GM19035 (cell line): ENCODE data around the gene LRRN2.
"Not testable (repeated sequence)": the region's sequence is repeated elsewhere in the genome, so short reads cannot be mapped to it uniquely, and the experiment has no call there.

Experiments used
- ATAC-seq: cut with Tn5 transposase; IDR thresholded peaks from one replicate; pipeline ENCODE4 v1.9.1; 2021; ENCODE audit not compliant: unreplicated experiment

Gene LRRN2

DNA sequence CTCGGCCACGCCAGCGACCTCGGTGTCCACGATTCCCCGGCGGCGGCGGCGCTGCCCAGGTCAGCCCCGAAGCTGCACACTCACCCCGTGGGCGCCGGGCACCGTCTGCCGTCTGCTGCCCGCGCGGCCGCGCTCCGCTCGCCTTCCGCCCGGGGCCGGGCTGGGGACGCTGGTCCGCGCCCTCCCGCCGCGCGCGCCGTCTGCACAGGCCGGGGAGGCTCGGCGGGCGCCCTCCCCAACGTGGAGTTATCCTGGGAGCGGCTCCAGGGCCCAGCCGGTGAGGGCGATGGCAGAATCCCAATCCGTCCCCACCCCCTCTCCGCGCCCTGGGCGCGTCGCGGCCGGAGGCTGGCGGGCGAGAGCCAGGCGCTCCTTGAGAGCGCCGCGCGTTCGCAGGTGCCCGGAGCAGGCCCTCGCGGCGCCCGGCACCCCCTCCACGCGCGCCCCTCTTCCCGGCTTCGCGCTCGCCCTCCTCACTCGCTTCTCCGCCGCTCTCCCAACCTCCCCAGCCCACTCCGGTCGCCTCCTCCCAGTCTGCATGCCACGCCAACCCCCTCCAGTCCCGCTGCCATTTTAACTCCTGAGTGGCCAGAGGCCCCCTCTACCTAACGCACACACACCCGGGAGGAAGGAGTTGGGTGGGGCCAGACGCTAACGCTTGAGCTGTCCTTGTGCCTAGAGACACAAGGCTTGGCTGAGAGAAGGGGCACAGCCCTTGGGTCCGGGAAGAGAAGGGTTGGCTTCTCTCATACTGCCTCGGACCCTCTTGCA, at the start of gene LRRN2:
Gene LRRN2 (minus strand): TSS at position 503 of the 771 bp plus-strand sequence. CDS start 65,746 bp downstream, outside the sequence.
- ATAC-seq: no peak

DNA sequence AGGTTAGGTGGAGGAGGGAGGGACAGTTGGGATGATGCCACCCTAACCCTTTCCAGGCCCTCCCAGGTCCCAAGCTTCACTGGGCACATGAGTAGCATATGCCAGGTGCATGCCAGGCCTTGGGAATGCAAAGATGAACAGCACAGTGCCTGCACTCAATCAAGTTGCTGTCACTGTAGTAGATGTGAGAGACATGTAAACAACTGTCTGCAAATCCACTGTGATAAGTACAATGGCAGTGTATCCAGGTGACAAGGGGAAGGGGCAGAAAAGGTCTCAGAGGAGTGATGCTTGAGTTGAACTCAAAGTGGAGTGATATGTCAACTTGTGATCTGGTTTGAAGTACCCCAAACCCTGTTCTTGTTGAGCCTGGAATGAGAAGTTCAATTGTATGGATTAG, 49.5 kb upstream of the LRRN2 start:
- ATAC-seq: no peak

DNA sequence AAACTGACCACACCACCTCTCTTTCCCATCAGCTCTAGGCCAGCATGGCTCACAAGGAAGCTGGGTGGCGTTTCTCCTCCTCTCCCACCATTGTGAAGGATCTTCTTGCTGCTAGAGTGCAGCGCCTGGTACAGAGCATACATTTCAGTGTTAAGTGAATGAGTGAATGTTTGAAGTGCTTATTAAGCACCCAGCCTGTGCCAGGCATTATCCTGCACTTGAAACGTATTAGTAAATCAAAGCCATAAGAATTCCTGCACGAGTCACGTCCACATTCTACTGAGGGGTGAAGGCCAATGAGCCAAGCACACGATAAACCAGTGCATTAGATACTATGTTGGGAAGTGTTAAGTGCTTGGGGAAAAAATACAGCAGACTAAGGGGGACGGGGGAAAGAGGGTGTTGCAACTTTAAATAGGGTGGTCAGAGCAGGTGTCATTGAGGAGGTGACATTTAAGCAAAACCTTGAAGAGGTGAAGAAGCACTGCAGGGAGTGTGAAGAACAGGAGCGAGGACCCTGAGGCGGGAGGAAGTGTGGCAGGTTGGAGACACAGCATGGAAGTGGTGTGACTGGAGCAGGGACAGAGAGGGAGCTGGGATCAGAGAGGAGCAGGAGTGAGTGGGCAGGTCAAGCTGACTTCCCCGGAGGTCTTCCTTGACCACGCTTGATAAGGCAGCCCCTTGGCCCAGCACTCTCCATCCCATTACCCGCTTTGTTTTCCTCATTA, 48.5 kb upstream of the LRRN2 start:
- no peak for ATAC-seq

DNA sequence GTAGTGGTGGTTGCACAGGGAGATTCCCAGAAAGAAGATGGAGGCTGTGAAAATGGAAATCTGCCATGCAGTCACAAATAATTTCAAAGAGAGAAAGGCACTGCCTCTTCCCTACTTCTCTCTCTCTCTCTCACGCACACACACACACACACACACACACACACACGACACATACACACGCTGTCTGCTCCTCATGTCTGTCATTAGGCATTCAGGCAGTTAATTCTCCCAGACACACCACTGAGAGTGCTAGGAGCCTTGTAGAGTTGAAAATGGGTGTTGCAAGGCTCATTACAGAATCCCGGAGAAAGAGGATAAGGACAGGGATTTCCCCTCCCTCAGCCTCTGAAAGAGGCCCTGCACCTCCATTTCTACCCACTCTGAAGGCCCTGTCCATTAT, 47.8 kb upstream of the LRRN2 start:
- ATAC-seq: no peak

DNA sequence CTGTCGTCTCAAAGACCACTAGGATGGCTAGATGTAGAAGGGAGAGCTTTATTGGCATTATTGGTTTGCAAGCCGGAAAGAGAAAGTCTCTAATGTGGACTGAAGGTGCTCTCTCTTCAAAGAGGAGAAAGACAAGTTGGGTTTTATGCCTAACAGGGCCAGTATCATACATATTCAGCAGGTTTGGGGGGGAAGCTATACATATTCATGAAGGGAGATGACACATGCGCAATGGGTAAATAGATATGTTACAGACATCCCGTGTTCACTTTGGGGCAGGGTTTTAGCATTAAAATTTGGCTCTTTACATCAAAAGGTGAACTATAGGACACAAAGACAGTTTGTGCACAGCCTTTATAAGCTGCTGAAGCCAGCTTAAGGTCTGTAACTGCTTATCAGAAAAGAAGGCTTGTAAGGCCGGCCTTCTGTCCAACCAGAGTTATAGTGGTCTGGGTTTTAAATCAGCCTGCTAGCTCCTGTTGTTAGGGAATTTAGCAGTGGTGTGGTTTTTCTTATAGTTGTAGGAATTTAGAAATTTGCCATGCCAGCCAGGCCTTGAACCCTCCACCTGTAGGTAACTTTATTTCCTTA, 46.5 kb upstream of the LRRN2 start:
- no peak for ATAC-seq

DNA sequence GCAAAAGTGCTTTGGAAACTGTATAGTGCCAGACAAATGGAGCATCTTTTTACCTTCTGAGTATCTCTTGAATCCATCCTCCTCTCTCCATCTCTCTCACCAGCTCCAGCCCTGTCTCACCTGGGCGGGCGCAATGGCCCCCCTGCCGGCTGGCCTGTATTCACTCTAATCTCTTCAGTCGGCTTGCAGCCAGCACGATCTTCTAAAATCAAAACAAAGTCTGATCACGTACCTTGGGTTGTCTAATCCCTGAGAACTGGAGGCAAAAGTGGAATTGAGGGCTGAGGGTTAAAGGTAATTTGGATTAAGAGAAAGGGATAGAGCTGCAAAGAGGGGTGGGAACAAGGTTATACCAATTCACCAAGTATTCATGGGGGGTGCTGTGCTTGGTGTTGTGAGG, 46.0 kb upstream of the LRRN2 start:
- ATAC-seq: no peak

DNA sequence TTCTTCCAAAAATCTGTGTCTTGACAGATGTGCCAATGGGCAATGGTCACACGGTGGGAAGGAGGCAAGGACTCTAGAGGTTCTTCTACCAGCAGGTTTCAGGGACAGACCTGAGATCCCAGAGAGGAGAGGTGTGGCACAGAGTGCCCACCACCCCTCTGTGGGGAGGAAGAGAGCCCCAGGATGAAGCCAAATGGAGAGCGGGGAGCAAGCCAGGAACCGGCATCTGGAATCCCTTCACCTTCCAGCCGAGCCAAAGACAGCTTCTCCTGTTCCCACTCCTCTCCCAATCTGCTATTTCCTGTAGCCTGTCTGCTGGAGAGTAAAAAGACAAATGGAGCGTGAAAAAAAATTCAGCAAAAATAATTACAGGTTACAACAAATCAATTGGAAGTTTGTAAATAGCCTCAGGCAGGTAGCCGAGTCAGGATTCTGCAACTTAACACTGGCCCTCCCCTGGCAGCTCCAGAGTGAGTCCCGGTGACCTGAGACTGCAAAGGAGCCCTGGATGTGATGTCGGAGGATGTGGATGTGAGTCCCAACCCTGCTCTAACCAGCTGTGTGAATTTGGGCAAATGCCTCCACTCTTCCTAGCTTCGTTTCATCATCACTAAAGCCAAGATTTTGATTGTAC, 45.4 kb upstream of the LRRN2 start:
- no peak for ATAC-seq

DNA sequence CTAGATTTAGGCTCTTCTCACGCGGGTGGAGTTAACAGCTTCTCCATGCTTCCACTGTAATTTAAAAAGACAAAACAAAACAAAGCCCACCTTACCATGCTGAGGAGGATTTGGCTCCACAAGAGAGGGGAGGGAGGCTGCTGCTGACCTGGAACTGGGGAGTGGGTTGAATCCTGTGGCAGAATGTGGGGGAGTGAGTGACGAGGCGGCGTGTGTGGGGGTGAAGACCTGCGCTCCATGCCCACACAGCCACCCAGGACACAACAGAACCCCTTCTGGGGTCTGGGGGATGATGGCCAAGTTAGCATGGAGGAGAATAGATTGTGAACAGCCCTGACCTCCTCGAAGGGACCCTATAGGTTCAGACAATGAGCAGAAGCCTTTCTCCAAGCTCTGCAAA, 44.0 kb upstream of the LRRN2 start:
- ATAC-seq: no peak

DNA sequence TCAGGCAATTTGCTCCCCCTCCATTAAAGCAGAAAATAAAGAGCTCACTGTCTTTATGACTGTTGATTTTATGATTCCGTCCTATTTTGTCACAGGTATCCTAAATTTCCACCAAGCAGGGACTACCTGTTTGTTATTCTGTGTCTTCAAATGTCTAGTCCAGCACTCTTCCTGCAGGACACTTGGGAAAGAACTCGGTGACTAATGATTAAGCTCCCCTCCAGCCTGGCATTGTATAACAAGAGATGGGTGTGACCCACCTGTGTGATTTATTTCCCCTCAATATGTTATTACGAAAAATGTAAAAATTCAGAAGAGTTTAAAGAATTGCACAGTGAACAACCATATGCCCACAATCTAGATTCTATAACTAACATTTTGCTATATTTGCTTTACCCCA, 42.9 kb upstream of the LRRN2 start:
- ATAC-seq: no peak

DNA sequence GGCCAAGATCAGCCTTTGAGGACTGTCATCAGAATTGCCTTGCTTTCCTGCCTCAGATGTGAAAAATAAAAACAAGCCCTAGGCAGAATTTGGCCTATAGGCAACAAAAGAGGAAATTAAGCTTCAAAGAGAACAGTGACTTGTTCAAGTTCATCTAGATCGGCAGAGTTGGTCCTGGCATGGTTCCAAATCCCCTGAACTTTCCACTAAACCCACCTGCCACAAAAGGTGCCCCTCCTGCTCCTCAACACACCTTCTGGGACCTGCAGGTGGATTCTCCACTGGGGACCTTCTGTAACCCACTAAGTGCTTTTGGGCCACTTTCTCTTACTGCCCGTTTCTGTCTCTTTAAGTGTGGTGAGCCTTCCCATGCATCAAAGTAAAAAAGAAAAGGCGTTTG, 42.5 kb upstream of the LRRN2 start:
- ATAC-seq: no peak

DNA sequence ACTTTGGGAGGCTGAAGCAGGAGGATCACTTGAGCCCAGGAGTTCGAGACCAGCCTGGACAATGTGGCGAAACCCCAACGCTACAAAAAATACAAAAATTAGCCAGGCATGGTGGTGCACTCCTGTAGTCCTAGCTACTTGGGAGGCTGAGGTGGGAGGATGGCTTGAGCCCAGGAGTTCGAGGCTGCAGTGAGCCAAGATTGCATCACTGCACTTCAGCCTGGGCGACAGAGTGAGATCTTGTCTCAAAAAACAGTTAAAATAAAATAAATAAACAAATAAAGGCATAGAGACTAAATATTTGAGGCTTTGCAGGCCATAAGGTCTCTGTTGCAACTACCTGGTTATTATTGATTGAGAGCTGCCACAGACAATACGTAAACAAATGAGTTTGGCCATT, 41.9 kb upstream of the LRRN2 start:
- ATAC-seq: not testable (repeated sequence)

DNA sequence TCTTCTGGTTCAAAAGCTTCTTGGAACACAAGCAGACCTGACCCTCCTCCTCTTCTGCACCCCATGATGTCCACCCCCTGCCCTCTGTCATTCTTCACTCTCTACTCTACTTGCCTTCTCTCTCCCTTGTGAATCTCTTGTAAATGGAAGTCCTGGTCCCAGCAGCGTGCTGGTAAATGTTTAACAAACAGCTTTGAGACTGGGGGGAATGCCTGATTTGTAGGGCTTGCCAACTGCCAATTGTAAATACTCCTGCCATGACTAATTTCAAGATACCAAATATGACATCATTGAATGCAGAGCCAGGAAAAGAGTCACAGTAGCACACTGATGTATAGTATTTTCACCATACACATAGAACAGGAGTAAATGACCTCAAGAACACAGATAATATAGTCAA, 40.9 kb upstream of the LRRN2 start:
- no peak for ATAC-seq

DNA sequence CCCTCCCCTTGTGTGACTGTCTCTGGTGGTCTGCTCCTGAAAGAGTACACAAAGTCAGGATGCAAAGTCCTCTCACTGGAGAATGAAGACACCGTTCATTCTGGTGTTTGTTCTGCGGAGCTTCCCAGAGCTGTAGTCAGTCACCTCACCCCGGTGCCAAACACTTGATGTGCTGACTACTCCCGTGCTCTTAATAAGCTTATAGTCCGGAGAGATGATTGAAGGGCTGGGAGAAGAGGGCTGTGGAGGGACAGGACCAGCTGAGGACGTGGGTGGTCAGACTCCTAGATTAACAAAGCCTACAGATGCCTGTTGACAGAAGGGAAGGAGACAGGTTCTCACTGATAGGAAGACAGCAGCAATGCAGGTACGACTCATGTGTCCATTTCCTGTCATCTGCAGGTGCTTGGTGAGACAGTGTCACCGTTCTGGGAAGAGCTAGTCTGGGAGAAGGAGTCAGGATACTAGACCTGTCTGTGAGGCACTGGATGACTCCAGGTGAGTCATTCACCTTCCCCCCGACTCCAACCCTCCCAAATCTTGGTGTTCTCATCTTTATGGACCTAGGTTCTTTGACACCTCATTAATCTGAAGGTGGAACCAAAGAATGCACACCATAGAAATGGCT, 40.4 kb upstream of the LRRN2 start:
- no peak for ATAC-seq

DNA sequence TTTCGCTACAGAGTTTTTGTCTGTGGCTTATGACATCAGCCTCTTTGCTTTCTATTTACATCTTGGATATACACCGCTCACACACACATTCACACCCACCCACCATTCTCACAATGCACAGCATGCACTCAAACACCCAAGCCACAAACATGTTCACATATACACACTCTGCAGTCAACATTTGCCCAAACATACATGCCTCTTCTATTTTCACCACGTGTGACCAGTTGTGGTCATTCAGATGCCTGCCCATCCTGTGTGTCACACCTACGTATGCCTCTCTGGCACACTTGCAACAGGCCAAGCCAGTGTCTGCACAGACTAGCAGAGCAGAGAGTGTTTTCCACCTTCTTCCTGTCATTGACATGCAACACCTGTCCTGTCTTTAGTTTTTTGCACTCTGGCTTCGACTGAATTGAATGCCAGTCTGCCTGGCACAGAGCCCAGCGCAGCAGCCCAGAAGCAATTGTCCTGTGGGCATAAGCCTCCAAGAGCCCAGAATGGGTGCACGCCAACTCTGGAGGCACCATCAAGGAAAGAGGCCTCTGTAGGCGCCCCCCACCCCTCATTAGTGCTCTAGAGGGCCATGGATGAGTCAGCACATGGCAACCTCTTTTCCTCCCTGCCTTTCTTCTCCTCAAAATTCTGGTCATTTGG, 37.7 kb upstream of the LRRN2 start:
- ATAC-seq: no peak

DNA sequence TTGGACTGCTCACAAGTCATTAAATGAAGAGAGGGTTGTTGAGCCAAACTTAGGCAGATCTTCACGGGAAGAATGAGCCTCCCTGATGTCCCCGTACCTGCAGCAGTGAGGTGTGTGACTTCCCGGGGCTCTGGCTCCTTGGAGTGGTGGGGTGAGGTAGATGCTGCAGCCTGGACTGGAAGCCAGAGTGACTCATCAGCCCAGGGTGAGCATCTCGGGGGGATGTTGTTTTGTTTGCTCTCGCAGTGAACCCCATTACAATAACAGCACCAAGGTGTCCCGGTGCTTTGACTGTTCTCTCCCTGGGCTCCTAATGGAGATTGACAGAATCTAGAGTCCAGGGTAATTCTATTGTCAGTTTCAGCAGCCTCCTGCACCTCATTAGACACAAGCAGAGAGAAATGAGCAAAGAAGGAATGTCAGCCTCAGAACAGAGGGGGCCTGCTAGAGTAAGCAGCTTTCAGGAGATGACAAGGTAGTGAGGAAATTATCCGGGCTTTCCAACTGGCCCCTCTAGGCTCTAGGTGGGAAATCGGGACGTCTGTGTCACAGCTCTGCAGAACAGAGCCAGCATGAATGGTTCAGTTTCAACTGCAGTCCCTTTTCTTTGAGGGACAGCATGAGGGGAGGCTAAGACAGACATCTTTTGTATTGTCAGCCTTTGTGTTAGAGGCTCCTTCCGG, 36.0 kb upstream of the LRRN2 start:
- ATAC-seq: no peak

DNA sequence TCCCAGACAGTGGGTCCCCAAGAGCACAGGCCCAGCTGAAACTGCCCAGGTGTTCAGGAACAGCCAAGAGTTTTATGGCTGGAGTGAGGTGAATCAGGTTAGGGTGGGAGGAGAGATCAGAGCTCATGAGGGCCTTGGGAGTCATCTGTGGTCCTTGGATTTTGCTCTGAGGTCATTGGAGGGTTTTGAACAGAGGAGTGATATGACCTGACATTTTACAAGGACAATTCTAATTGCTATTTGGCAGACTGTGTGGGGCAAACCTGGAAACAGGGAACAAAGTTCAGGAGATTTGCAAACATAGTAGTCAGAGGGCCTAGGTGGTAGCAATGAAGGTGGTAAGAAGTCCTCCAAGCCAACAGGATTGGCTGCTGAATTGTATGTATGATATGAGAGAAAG, 31.1 kb upstream of the LRRN2 start:
- ATAC-seq: no peak

DNA sequence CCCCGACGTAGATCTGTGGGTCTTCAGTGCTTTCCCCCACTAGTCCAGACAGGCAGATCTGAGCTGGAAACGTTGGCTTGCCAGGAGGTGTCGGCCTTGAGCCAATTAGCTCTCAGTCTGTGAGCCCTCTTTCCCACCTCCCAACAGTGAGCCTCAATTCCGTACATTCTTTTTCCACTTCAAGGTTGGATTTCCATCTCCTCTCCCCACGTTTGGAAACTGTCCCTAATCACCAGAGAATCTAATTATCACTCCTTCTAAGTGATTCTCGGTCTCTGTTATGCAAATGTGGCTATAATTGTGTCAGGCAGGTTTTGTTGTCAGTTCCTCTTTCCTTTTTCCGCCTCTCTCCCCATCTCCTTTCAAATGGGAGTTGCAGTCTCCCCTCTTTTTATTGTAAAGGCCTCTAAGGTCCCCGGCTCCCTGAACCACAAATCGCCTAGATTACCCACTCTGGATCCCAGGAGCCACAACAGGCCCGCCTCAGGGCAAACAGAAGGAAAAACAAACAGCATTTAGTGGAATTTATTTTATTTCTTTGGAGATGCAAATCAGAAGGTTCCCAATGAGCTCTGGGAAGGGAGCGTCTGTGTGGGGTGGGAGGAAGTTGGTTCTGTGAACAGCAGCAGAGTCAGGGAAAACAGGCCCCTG, 29.4 kb upstream of the LRRN2 start:
- ATAC-seq: no peak

DNA sequence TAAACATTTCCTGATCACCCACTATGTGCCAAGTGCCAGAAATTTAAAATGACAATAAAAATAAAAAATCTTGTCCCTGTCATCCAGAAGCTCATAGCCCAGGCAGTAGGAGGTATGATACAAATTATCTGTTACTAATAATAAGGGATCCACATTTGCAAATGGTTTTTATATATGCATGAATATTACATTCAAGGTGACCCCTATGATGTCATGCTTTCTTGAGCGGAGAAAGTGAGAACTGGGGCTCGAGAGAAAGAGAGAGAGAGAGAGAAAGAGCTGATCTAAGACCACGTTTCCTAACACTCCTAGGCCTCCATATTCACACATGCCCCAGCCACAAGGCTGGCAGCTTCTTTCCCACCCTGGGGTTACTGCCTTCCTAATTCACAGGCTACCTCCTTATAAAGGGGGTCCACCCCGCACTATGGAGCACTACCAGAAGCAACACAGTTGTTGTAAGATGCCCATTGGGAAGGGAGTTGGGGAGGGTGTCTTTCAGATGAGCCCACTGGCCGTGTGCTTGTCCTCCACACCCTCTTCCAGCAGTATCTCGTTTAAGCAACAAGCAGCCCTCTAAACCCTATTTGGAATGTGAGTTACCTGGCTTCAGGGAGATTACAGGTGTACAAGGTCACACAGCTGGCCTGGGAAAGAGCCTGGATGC, 28.8 kb upstream of the LRRN2 start:
- no peak for ATAC-seq

DNA sequence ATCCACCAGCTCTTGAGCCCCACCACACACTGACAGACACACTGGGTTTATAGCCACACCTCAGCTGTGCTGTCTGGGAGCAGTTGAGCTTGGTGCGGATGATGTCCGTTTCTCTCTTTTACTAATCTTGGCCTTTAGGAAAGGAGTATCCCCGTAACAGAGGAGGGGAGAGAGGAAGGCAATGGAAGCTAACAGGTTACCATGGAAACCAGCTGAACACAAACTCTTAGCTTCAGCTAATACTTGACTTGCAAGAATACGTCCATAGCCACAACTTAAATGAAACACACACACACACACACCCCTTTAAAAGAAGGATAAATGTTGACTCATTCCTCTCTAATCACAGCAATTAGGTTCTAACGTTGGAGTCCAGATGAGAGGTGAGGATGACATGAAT, 28.0 kb upstream of the LRRN2 start:
- no peak for ATAC-seq
